Fibroblast of skin of abdomen (primary cell): ENCODE measurements around the gene RPL18. TPM values are rescaled to one million over a fixed set of nuclear protein-coding genes. Genes with fewer than 3 reads are reported as not detected.
"Not testable (repeated sequence)": the region's sequence is repeated elsewhere in the genome, so short reads cannot be mapped to it uniquely, and the experiment has no call there.

Experiments used
- DNase-seq: peaks from one replicate; pipeline ENCODE4 v3.0.0-alpha.2; 2013
- polyA plus RNA-seq, 2 experiments: library from polyadenylated mRNA; unstranded; fragments of 120-200 nt; gene quantifications; one replicate each; pipeline ENCODE4 v1.2.1, GENCODE V29; 2013; ENCODE audit not compliant: insufficient read length in 2 of 2

The RPL18 gene
- polyA plus RNA-seq (2013, experiment 1 of 2; ENCODE audit: insufficient read length), result 1,531 TPM
- polyA plus RNA-seq (2013, experiment 2 of 2; ENCODE audit: insufficient read length), result 1,578 TPM

DNA sequence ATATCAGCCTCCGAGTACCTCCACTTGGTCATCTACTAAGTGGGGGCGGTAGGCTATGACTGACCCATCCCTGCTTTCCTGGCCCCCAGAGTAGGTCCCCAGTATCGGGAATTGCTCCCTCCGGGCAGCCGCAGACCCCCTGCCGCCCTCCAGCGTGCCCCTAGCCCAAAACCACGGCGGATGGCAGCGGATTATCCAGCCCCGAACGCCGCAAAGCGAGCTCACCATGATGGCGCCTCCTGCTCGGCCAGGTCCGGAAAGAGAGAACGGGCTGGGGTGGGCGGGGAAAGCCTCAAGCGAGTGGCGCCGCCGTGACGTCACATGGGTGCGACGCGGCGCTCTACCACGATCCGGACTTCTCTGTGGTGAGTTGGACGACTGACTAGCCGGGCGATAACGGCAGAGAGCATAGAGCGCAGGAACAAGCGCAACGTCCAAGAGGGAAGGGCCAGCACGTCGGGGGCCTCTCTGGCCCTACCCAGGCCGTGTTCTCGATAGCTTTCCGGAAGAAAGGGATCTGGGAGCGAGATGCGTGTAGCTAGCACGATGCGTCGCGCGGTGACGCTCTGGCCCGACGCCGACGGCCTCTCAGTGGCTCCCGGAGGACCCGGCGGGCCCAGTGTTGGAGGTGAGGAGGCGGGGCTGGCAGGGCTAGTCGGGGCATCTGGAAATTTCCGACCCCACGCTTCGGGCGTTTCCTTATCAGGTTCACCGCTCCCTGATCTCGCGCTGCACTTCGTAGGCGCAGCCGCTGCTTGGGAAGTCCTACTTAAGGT, at the start of gene RPL18, which contains the start of gene SPHK2:
RPL18 (minus strand) TSS at position 263 of the 776 bp plus-strand sequence; CDS start at position 228, 35 bp downstream.
SPHK2 (plus strand) TSS at position 591 of the 776 bp plus-strand sequence. CDS start 1,009 bp downstream, outside the sequence.
- DNase-seq, result peak; percentile 100

DNA sequence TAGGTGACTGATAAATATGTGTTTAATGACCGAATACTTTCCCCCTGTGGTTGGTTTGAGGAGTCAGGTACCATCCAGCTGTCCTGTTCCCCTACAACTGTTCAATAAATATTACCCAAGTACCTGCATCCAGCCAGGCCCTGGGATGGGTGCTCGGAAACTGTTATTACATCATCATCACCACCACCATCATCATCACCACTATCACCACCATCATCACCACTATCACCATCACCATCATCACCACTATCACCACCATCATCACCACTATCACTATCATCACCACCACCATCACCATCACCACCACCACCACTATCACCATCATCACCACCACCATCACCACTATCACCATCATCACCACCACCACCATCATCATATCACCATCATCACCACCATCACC, 49.8 kb upstream of the RPL18 start:
- DNase-seq, result no peak

DNA sequence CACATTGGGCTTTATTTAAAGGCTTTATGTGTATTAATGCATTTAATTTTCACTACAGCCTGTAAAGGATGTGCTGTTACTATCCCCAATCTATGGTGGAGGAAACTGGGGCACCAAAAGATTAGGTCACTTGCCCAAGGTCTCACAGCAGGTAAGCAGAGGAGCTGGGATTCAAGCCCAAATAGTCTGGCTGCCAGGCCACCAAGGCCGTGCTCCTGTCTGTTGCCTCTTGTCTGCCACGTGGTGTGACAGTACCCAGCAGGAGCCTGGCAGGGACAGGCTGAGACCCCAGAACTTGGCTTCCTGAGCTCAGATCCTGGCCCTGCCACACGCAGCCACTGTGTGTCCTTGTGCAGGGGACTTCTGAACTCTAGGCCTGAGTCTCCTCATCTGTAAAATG, 49.4 kb upstream of the RPL18 start:
- no peak for DNase-seq

DNA sequence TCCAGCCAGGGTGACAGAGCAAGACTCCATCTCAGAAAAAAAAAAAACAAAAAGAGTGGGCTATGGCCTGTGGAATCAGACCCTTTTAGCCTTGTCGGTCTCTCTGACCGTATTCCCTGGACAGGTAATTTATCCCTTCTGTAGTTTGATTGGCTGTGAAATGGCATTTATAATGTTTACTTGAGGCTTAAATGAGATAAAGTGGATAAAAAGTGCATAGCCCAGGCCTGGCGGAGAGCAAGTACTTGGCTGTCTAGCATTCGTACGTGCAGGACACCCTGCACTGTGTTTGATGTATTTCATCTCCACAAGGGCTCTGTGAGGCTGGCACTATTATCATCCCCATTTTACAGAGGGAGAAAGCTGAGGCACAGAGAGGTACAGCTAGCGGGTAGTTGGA, 46.8 kb upstream of the RPL18 start:
- no peak for DNase-seq

DNA sequence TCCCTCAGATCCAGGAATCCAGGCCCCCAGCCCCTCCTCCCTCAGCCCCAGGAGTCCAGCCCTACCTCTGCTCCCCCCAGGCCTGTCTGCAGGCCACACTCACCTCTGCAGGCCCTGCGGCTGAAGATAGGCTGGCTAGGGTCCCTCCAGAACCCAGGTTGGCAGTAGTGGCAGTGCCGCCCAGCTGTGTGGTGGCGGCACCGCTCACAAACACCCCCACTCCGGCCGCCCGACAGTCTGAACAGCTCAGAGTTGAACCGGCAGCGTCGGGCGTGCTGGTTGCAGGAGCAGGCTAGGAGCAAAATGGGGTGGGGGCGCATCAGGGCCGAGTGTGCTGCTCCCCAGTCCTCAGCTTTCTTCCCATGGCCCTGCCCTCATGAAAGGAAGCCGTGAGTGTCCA, 45.5 kb upstream of the RPL18 start:
- DNase-seq, result no peak

DNA sequence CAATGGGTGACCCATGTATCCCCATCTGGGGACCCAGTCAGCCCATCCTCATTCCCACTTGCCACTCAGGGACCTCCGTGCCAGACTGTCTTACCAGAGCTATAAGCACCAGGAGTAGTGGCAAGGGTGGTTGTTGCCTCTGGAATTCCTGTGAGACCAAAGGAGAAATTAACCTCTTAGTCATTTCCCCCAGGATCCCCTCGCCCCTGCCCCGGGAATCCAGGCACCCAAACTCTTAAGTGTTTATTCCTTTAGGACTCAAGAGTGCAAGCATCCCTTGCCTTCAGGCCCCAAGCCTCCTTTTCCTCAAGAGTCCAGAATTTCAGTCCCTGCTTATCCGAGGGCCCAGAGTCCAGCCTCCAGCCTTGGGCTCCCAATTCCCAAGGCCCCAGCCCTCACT, 44.7 kb upstream of the RPL18 start:
- no peak for DNase-seq

DNA sequence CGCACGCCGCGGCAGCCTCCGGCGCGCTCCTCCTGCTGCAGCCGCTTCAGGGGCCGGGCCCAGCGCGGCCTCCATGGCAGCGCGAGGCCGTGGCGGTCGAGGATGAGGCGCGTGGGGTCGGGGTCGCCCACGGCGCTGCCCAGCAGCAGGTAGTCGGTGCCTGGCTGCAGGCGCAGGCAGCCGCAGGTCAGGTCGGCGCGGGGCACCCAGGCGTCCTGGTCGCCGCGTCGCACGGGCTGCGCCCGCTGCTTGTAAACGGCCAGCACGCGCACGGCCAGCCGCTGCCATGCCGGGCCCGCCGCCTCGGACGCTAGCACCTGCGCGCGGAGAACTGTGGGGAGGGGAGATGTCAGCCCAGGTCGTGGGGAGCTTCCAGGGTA, 42.7 kb upstream of the RPL18 start:
- DNase-seq, result no peak

DNA sequence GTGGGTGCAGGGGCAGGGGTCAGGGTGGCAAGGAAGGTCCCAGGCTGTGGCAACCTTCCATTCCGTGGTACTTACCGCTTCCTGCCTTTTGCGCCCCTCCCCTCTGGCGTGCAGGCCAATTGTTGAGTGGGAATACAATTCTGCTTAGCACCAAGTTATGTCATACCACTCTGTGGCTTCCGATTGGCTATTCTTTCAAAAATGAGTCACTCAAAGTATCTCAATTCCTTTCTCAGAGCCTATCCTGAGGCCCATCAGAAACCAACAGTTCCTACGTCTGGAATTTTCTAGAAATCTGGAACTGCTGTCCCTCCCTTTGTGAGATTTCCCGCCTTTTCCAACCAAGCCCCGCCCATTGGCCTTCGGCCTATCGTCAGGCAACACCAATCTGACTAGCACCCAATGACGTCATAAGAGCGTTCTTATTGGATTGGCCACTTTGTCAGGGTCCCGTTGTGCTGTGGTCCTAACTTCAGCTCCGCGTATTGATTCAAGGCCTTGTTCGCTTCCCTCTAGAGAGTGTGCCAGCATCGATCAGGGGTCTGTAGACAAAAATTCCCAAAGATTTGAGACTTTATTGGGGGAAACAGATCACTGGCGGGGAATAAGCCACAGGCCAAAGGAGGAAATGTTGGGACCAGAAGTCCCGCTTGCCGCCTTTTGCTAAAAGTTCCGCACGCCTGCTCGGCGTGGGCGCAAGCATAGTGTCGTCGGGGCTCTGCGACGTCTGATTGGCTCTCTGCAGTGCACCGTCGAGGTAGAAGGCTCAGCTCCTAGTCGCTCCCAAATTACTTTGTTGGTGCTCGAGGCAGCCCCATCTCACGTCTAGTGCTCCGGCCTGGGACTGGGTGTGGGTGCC, 42.1 kb upstream of the RPL18 start:
- peak; percentile 83 for DNase-seq

DNA sequence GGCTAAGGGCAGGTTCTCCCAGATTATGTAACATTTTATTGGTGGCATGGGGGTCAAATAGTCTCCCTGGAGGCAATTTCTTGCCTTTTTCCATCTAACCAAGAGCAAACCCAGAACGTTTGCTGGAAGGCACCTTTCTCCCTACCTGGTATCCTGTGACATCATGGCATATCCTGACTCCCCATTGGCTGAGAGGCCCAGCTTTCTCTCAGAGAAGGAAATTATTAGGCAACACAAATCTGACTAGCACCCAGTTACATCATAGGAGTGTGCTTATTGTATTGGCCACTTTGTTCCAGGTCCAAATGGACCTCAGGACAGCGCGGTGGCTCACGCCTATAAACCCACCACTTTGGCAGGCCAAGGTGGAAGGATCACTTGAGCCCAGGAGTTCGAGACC, 40.8 kb upstream of the RPL18 start:
- no peak for DNase-seq

DNA sequence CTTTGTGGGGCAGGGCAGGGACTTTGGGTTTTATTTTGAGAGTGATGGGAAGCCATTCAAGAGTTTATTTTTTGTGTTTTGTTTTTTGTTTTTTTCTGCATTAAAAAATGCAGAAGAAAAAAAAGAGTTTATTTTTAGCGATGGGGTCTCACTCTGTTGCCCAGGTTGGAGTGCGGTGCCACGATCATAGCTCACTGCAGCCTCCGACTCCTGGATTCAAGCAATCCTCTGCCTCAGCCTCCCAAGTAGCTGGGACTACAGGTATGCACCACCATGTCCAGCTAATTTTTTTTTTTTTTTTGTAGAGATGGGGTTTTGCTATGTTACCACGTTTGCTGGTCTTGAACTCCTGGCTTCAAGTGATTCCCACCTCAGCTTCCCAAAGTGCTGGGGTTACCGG, 39.5 kb upstream of the RPL18 start:
- DNase-seq, result no peak

DNA sequence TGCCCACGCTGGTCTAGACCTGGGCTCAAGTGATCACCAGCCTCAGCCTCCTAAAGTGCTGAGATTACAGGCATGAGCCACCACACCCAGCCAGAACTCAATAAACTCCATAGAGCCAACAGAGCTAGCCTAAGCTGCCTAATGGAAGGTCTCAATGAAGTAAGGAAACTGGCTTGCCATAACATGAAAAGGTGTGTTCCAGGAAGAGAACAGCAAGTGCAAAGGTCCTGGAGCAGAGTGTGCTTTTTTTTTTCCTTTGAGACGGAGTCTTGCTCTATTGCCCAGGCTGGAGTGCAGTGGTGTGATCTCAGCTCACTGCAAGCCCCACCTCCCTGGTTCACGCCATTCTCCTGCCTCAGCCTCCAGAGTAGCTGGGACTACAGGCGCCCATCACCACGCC, 38.9 kb upstream of the RPL18 start:
- DNase-seq, result not testable (repeated sequence)

DNA sequence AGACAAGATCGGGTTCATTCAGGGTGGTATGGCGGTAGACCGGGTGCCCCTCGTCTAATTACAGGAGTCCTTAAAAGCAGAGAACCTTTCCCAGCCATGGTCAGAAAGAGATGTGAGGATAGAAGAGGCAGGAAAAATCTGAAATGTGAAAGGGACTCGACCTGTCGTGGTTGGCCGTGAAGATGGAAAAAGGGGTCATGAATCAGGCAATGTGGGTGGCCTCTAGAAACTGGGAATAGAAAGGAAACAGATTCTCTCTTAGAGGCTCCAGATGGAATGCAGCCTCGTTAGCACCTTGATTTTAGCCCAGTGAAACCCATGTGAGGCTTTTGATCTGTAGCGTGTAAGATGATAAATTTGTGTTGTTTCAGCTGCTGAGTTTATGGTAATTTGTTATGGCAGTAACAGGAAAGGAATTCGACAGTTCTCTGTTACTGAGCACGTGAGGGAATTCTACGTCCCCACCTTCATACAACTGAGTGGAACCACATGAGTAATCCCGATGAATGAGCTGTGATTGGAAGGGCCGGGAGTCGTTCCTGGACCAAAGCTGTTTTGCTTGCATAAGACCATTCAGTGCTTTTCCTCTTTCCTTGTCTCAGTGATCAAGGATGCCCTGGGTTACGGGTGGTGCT, 38.0 kb upstream of the RPL18 start:
- DNase-seq, result peak; percentile 86

DNA sequence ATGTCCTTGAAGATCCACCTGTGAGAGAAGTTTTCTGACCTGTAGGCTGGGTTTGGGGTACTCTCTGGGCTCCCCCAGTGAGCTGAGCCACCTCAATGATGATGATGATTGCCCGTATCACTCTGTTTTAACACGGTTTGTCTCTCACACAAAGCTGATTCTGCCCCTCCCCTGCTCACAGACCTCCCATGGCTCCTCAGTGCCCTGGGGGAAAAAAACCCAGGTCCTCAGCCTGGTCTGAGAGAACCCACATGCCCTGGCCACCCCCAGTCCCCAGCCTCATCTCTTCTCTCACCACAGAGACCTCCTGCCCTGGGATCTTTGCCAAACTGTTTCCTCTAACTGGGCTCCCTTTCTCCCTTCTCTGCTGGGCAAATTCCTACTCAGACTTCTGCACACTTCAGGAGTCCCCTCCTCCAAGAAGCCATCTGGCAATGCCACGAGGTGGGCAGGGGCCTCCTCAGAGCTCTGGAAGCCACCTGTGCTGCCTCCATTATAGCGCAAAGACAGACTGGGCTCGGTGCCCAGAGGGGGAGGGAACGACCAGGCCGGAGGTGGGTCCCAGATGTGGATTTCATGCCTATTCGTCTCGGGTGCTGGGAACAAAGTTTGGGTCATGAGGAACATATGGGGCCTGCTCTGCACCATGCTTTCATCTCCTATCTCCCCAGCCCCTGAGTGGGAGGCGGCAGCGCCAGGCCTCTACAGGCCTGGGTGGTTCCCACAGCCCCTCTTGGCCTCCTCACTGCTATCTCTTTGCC, 35.5 kb upstream of the RPL18 start:
- no peak for DNase-seq

DNA sequence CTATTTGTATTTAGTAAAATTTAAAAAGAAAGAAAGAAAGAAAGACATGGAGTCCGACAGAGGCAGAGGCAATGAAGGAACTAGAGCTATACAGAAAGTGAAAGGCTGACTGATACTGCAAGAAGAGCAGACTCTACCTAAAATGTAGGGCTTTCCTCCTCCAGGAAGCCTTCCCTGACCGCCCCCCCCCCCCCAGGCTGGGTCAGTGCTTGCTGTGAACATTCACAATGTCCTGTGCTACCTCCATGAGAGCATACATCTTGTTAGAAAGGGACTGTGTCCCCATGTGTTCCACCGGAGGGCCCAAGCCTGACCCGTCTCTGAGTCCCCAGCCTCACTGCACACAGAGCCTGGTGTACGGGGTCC, 32.7 kb upstream of the RPL18 start:
- DNase-seq, result no peak

DNA sequence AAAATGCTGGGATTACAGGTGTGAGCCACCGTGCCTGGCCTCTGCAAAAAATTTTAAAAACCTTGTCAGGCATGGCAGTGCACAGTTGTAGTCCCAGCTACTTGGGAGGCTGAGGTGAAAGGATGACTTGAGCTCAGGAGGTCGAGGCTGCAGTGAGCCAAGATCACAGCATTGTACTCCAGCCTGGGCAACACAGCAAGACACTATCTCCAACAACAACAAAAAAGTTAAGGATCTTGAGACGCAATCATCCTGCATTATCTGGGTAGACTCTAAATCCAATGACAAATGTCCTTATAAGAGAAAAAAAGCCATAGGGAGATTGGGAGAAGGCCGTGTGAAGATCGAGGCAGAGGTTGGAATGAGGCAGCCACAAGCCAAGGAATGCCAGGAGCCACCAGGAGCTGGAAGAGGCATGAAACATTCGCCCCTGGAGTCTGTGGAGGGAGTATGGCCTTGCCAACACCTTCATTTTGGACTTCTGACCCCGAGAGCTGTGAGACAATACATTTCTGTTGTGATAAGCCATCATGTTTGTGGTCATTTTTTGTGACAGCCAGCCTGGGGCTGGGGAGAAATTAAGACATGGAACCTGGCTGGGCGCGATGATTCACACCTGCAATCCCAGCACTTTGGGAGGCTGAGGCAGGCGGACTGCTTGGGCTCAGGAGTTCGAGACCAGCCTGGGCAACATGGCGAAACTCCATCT, 32.1 kb upstream of the RPL18 start:
- no peak for DNase-seq

DNA sequence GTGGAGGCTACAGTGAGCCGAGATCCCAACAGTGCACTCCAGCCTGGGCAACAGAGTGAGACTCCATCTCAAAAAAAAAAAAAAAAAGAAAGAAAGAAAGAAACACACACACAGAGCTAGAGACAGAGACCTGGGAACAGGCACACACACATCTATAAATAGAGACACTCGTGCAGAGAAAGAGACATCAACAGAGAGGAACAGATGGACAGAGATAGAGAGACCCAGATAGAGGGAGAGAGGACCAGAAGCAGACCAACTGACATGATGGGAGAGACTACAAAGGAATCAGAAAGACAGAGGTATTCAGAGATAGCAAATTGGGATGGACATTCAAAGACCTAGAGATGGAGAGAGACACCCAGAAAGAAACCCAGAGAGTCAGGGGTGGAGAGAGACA, 29.2 kb upstream of the RPL18 start:
- no peak for DNase-seq

DNA sequence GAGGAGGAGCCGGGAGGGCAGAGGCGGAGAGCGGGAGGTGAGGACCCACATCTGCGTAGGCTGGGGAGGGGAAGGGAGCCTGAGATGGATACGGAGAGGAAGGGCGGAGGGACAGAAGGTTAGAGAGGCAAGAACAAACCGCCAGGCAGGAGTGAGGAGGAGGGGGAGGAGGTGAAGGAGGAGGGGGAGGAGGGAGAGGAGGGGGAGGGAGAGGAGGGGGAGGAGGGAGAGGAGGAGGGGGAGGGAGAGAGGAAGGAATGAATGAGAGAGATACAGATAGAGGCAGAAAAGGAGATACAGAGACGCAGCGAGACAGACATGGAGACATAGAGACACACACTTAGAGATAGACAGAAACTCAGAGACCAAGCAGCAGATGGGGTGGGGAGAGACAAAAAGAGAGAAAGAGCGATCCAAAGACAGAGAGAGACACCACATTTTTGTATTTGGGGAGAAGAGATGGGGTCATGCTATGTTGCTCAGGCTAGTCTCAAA, 27.8 kb upstream of the RPL18 start:
- peak; percentile 79 for DNase-seq

DNA sequence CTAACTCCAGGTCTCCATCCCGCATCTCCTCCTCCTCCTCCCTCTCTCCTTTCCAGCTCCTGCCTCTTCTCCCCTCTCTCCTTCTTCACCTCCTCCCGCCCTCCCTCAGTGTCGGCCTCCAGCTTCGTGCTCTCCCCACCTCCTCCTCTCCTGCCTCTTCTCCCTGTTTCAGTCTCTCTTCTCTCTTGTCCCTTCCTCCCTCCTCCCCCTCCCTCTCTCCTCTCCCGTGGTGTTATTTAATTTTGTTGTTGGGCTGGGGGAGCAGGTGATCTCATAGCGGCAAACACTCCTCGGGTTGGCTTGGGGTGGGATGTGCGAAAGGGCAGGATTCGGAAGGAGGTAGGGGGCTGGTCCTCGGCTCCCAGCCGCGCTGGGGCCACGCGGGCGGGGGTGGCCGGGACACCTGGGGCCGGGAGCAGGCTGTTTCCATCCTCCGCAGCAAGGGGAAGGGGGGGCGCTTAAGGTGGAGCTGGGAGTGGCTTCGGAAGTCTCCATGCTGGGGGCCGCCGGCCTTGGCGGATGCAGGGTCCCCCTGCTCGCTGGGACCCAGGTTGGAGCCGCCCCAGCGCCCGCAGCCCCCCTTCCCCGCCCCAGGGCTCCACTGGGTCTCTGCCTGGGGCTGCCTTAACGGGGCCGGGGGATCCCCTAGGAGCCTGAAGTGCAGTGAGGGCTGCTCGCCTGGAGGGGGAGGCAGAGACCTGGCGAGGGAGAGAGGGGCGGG, 27.2 kb upstream of the RPL18 start, which contains the start of gene CA11:
CA11 (minus strand) TSS at position 187 of the 721 bp plus-strand sequence. CDS start 555 bp downstream, outside the sequence.
- DNase-seq, result no peak

DNA sequence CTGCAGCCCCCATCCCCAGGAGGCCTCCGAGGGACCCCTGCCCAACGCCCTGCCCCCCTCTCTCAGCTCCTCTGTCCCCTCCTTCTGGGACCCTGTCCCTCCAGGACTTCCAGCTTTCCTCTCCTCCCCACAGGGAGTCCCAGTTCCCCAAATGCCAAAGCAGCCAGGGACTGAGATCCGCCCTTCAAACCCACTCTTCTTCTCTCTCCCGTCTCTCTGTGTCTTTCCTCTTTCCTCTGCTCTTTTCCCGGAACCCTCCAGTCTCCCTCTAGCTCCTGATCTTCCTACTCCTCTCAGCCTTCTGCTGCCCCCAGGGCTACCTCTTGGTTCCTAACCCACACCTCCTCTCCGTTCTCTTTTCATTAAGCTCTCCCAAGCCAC, 26.6 kb upstream of the RPL18 start:
- no peak for DNase-seq

DNA sequence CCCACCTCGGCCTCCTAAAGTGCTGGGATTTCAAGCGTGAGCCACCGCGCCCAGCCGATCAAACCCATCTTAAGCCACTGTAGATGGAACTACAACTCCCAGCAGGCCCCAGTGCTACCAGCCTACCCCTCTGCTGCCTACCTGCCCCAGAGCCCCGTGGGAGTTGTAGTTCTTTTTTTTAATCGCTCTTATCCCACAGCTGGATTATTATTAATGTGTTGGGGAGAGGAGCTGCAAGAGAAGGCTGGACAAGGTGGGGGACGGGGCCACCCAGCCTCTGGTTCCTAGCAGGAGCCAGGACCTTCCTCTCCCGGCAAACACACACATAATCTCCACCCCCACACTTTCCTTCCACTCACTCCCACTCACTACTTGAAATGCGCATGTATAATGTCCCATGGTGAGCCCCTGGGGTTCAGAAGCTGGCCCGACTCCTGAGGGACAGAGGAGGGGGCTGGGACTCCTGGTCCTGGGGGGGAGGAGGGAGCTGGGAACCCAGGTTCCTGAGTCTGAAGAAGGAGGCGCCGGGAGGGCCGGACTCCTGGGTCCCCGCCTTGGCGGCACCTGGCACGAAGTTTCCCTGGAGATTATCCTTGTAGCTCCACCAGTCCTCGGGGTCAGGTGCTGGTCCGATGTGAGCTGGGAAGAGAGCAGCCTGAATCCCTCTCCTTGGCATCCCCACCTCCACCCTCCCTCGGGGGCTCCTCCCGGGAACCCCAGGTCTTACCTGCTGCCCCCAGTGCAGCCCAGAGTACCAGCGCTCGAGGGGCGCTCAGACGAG, 26.1 kb upstream of the RPL18 start:
- DNase-seq, result peak; percentile 57
